HL-60 (cell line): ENCODE results near the gene IMMP2L.

Experiments
- DNase-seq, 2 experiments: peaks; one replicate each; pipeline ENCODE4 v3.0.0-alpha.2; 2010 to 2020; ENCODE audit warnings: low read depth in 1 of 2, low spot score in 1 of 2
- H3K27ac ChIP-seq: fragments of 250-450 bp; sonication (Bioruptor Pico); replicated peaks from 2 replicates; pipeline ENCODE4 v1.5.1; 2020; ENCODE audit warnings: mild to moderate bottlenecking, moderate library complexity
- H3K27me3 ChIP-seq: fragments of 250-450 bp; sonication (Bioruptor Pico); 2 replicates; pipeline ENCODE4 v1.5.1; 2021; ENCODE audit warnings: mild to moderate bottlenecking, moderate library complexity; ENCODE audit not compliant: insufficient read depth, poor library complexity, severe bottlenecking
- H3K4me3 ChIP-seq: replicated peaks from 2 replicates; pipeline ENCODE4 v1.5.1; 2011; ENCODE audit warnings: mild to moderate bottlenecking, control low read depth, low read length; ENCODE audit not compliant: insufficient read depth
- GABPA ChIP-seq: IDR thresholded peaks from 2 replicates; pipeline ENCODE4 v1.6.1; 2012; ENCODE audit warnings: low read depth
- POLR2AphosphoS5 ChIP-seq: IDR thresholded peaks from 2 replicates; pipeline ENCODE4 v1.6.1; 2012; ENCODE audit warnings: low read depth
- SPI1 ChIP-seq: IDR thresholded peaks from 2 replicates; pipeline ENCODE4 v1.6.1; 2012; ENCODE audit warnings: low read depth, mild to moderate bottlenecking, borderline replicate concordance
- TF ChIP-seq, protein P1 (sequence below): IDR thresholded peaks from one replicate; pipeline ENCODE4 v1.5.1; 2011; ENCODE audit warnings: low read length, control low read depth, inconsistent platforms; ENCODE audit not compliant: insufficient read depth
- TF ChIP-seq, protein P2 (sequence below): IDR thresholded peaks from 2 replicates; pipeline ENCODE4 v1.6.1; 2012; ENCODE audit warnings: low read depth; ENCODE audit not compliant: insufficient replicate concordance

The IMMP2L gene

DNA sequence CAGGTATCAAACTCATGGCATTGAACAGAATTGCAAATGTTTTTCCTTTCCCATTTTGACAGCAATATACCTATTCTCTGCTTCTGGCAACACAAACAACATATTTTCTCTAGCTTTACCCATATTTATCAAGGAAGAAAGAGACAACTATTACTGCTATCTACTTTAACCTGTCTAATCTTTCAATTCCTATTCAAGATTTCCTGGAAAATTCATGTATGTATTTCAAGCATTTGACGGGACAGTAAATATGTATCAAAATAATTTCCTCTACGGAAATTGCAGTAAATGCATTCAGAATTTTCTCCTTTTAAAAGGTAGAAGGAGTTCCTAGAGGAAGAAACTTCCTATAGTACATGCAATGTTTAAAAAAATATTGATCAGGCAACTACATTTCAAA is 650.7 kb downstream of the IMMP2L start:
- Histone ChIP-seq H3K27ac (no peak overlapping the region), H3K27me3 (no peaks in the 10 kb centered on the region), H3K4me3 (no peak overlapping the region)
- TF ChIP-seq GABPA (no peak), POLR2AphosphoS5 (no peak), SPI1 (no peak)
- TF ChIP-seq, protein P1, sequence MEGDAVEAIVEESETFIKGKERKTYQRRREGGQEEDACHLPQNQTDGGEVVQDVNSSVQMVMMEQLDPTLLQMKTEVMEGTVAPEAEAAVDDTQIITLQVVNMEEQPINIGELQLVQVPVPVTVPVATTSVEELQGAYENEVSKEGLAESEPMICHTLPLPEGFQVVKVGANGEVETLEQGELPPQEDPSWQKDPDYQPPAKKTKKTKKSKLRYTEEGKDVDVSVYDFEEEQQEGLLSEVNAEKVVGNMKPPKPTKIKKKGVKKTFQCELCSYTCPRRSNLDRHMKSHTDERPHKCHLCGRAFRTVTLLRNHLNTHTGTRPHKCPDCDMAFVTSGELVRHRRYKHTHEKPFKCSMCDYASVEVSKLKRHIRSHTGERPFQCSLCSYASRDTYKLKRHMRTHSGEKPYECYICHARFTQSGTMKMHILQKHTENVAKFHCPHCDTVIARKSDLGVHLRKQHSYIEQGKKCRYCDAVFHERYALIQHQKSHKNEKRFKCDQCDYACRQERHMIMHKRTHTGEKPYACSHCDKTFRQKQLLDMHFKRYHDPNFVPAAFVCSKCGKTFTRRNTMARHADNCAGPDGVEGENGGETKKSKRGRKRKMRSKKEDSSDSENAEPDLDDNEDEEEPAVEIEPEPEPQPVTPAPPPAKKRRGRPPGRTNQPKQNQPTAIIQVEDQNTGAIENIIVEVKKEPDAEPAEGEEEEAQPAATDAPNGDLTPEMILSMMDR, result no peak
- TF ChIP-seq, protein P2, sequence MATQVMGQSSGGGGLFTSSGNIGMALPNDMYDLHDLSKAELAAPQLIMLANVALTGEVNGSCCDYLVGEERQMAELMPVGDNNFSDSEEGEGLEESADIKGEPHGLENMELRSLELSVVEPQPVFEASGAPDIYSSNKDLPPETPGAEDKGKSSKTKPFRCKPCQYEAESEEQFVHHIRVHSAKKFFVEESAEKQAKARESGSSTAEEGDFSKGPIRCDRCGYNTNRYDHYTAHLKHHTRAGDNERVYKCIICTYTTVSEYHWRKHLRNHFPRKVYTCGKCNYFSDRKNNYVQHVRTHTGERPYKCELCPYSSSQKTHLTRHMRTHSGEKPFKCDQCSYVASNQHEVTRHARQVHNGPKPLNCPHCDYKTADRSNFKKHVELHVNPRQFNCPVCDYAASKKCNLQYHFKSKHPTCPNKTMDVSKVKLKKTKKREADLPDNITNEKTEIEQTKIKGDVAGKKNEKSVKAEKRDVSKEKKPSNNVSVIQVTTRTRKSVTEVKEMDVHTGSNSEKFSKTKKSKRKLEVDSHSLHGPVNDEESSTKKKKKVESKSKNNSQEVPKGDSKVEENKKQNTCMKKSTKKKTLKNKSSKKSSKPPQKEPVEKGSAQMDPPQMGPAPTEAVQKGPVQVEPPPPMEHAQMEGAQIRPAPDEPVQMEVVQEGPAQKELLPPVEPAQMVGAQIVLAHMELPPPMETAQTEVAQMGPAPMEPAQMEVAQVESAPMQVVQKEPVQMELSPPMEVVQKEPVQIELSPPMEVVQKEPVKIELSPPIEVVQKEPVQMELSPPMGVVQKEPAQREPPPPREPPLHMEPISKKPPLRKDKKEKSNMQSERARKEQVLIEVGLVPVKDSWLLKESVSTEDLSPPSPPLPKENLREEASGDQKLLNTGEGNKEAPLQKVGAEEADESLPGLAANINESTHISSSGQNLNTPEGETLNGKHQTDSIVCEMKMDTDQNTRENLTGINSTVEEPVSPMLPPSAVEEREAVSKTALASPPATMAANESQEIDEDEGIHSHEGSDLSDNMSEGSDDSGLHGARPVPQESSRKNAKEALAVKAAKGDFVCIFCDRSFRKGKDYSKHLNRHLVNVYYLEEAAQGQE, result no peak
- no peak for DNase-seq

DNA sequence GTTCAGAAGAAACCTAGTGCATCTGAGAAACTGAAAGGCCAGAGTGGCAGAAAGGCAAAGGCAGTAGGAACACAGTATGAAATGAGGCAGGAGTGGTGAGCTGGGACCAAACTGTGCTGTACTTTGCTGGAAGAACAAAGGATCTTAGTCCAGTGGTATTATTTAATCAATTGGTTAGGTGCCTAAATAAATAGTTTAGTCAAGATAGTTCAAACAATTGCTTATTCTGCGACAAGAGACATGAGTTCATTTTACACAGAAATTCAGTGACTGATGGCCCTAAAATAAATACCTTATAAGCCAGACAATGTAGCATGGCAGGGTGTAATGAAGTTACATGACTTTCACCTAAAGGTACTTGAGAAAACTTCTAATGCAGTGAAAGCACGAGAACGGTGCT is 653.2 kb downstream of the IMMP2L start:
- Histone ChIP-seq H3K4me3 (no peak overlapping the region), H3K27ac (no peak overlapping the region), H3K27me3 (no peaks in the 10 kb centered on the region)
- TF ChIP-seq, protein P1, result no peak
- TF ChIP-seq SPI1, result no peak
- no peak for TF ChIP-seq POLR2AphosphoS5
- TF ChIP-seq, protein P2, result no peak
- TF ChIP-seq GABPA, result no peak
- DNase-seq, result no peak

DNA sequence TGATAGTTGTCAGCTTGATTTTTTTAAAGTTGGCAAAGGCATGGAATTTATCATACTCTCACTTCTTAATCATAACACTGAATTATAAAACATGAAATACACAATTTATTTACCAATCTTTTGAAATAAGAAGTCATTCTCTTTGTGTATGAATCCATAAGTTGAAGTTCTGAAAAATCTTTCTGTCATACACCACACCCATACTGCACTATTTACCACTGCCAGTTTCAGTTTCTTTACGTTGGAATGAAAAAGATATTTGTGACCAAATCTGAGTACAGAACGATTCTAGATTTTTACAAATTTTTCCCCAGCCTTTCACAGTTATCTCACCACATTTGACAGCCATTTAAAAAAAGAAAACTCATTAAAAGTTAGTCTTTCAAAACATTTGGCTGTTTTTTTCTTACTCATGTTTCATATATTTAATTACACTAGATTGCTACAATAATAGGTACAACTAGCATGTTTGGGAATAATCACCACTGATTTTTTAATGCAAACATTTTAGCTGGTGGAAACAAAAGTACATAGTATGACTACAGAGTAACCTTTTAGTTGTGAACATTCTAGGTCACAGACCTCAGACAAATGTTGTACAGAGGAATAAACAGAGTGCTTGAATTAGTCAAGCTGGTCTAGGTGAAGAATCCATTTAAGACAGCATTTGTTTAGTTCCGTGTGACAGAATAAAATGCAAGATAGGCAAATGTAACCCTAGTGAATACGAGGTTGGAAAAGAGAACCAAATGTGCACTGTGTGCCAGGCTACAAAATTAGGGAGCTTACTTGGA is 656.3 kb downstream of the IMMP2L start:
- H3K27ac ChIP-seq, result no peak overlapping the region
- H3K4me3 ChIP-seq, result no peak overlapping the region
- TF ChIP-seq, protein P2, result no peak
- TF ChIP-seq SPI1 (no peak), GABPA (no peak), POLR2AphosphoS5 (no peak)
- TF ChIP-seq, protein P1, result no peak
- DNase-seq, result no peak
- H3K27me3 ChIP-seq, result no peaks in the 10 kb centered on the region
